IPS-11a (cell line): ENCODE measurements around the gene FGF3.

Source experiments
- H3K4me3 ChIP-seq: one replicate; pipeline ENCODE4 v1.5.1; 2013; ENCODE audit warnings: low read depth, low read length, control low read depth

FGF3 gene

GRCh38 chr11:69825037-69825834, 6.0 kb upstream of the FGF3 start:
- no peak overlapping the region for H3K4me3 ChIP-seq

GRCh38 chr11:69823641-69824265, 4.5 kb upstream of the FGF3 start:
- H3K4me3 ChIP-seq = no peak overlapping the region

GRCh38 chr11:69822676-69823494, 3.7 kb upstream of the FGF3 start:
- H3K4me3 ChIP-seq = no peak overlapping the region

- H3K4me3 ChIP-seq = no peak overlapping the region
These were observed 2.4 kb upstream of the FGF3 start for GRCh38 chr11:69821511-69822040.

GRCh38 chr11:69820441-69820840, 1.2 kb upstream of the FGF3 start:
- H3K4me3 ChIP-seq = no peak overlapping the region

- no peak overlapping the region for H3K4me3 ChIP-seq
These were observed 390 bp upstream of the FGF3 start for GRCh38 chr11:69819541-69820070.

GRCh38 chr11:69818231-69818602, 999 bp downstream of the FGF3 start:
- H3K4me3 ChIP-seq = no peak overlapping the region

- H3K4me3 ChIP-seq = peak overlapping the region; percentile 4
These were observed 1.7 kb downstream of the FGF3 start for GRCh38 chr11:69817265-69818230.

- no peak overlapping the region for H3K4me3 ChIP-seq
These were observed 2.5 kb downstream of the FGF3 start for GRCh38 chr11:69816671-69817070.

- no peak overlapping the region for H3K4me3 ChIP-seq
These were observed 3.2 kb downstream of the FGF3 start for GRCh38 chr11:69815973-69816372.

GRCh38 chr11:69814902-69815301, 4.3 kb downstream of the FGF3 start:
- H3K4me3 ChIP-seq = no peak overlapping the region

- H3K4me3 ChIP-seq = no peak overlapping the region
These were observed 4.8 kb downstream of the FGF3 start for GRCh38 chr11:69814411-69814810.

- H3K4me3 ChIP-seq = no peak overlapping the region
These were observed 5.4 kb downstream of the FGF3 start for GRCh38 chr11:69813839-69814238.

- H3K4me3 ChIP-seq = no peak overlapping the region
These were observed 6.3 kb downstream of the FGF3 start for GRCh38 chr11:69812946-69813345.

GRCh38 chr11:69812256-69812655, 7.0 kb downstream of the FGF3 start:
- H3K4me3 ChIP-seq = no peak overlapping the region

- no peak overlapping the region for H3K4me3 ChIP-seq
These were observed 7.8 kb downstream of the FGF3 start for GRCh38 chr11:69811431-69811830.

GRCh38 chr11:69810289-69811118, 8.7 kb downstream of the FGF3 start:
- H3K4me3 ChIP-seq = no peak overlapping the region

- no peak overlapping the region for H3K4me3 ChIP-seq
These were observed 10.5 kb downstream of the FGF3 start for GRCh38 chr11:69808667-69809086.

GRCh38 chr11:69807106-69807815, 12.0 kb downstream of the FGF3 start:
- no peak overlapping the region for H3K4me3 ChIP-seq
